ENCODE results near the gene FUBP1.

GRCh38 chr1:78007677-78008341 is 28.9 kb upstream of the FUBP1 start:
- no peak for TF ChIP-seq MAX (IDR thresholded peaks at IDR 0.05; ENCODE audit: low read depth)
- TF ChIP-seq JUND (IDR thresholded peaks at IDR 0.05), result no peak
- TF ChIP-seq CTCF (IDR thresholded peaks at IDR 0.05), result no peak
- TF ChIP-seq RXRA (IDR thresholded peaks at IDR 0.05; ENCODE audit: borderline replicate concordance, low read depth), result no peak
